WTC11 (cell line): ENCODE results near the gene DENND11. TPM values are rescaled to one million over a fixed set of nuclear protein-coding genes. Genes with fewer than 3 reads are reported as not detected.
A peak's percentile ranks its signal among the peaks of the same experiment; 100 is the strongest.

Source experiments
- ATAC-seq: fragments of 200-7000 bp; cut with Tn5 transposase; 2 replicates; pipeline ENCODE4 v1.10.0; 2021; ENCODE audit warnings: mild to moderate bottlenecking, moderate library complexity
- CTCF ChIA-PET: fragments of 300-600 bp; sonication (Branson Sonifier 250); formaldehyde crosslinking; loops from one replicate; lab custom pipeline; 2021; ENCODE audit warnings: antibody characterized with exemption; lab: Charles Lee
- POLR2A ChIA-PET: fragments of 350-600 bp; sonication (Branson Sonifier 250); formaldehyde crosslinking; loops from one replicate; lab custom pipeline; 2021; ENCODE audit warnings: antibody characterized with exemption; lab: Charles Lee
- DNase-seq: peaks from one replicate; pipeline ENCODE4 v3.0.0; 2021; ENCODE audit warnings: low spot score
- H3K27ac Mint-ChIP-seq: 2 replicates; pipeline ENCODE4 v1.8.0; 2021; ENCODE audit warnings: mixed read lengths
- H3K27me3 Mint-ChIP-seq: 2 replicates; pipeline ENCODE4 v1.8.0; 2021; ENCODE audit warnings: low read depth, mild to moderate bottlenecking, moderate library complexity, mixed read lengths
- H3K36me3 Mint-ChIP-seq: 2 replicates; pipeline ENCODE4 v1.8.0; 2021; ENCODE audit warnings: mixed read lengths
- H3K4me1 Mint-ChIP-seq: 2 replicates; pipeline ENCODE4 v1.8.0; 2022; ENCODE audit warnings: mixed read lengths
- H3K4me3 Mint-ChIP-seq: 2 replicates; pipeline ENCODE4 v1.8.0; 2021; ENCODE audit warnings: mild to moderate bottlenecking, moderate library complexity, mixed read lengths
- H3K9me3 Mint-ChIP-seq: 2 replicates; pipeline ENCODE4 v1.8.0; 2021; ENCODE audit warnings: mixed read lengths
- ATF6 ChIP-seq: sonication (generic); formaldehyde crosslinking; IDR thresholded peaks from 2 replicates; pipeline ENCODE4 v1.8.1; 2023; ENCODE audit warnings: mild to moderate bottlenecking, missing genetic modification reagents
- CBFB ChIP-seq: sonication (generic); formaldehyde crosslinking; IDR thresholded peaks from 2 replicates; pipeline ENCODE4 v1.8.1; 2022; ENCODE audit warnings: mild to moderate bottlenecking, low read depth, missing genetic modification reagents
- CREM ChIP-seq: sonication (generic); formaldehyde crosslinking; IDR thresholded peaks from 2 replicates; pipeline ENCODE4 v1.8.1; 2022; ENCODE audit warnings: mild to moderate bottlenecking, missing genetic modification reagents, moderate library complexity
- E2F5 ChIP-seq: sonication (generic); formaldehyde crosslinking; IDR thresholded peaks from 2 replicates; pipeline ENCODE4 v1.8.1; 2022; ENCODE audit warnings: mild to moderate bottlenecking, moderate library complexity, missing genetic modification reagents
- EMX1 ChIP-seq: fragments of 250-450 bp; sonication (Bioruptor Pico); IDR thresholded peaks from 2 replicates; pipeline ENCODE4 v1.8.0; 2021; ENCODE audit warnings: mild to moderate bottlenecking
- ESRRA ChIP-seq: sonication (generic); formaldehyde crosslinking; IDR thresholded peaks from 2 replicates; pipeline ENCODE4 v1.8.1; 2022; ENCODE audit warnings: mild to moderate bottlenecking, missing genetic modification reagents, borderline replicate concordance
- FOXJ3 ChIP-seq: sonication (generic); formaldehyde crosslinking; IDR thresholded peaks from 2 replicates; pipeline ENCODE4 v1.9.0; 2021; ENCODE audit warnings: missing genetic modification reagents, mild to moderate bottlenecking, borderline replicate concordance
- HMGXB4 ChIP-seq: sonication (generic); formaldehyde crosslinking; IDR thresholded peaks from 2 replicates; pipeline ENCODE4 v1.8.1; 2023; ENCODE audit warnings: mild to moderate bottlenecking, moderate library complexity, missing genetic modification reagents
- IRF2 ChIP-seq: sonication (generic); formaldehyde crosslinking; IDR thresholded peaks from 2 replicates; pipeline ENCODE4 v1.8.0; 2022; ENCODE audit warnings: low read depth, missing genetic modification reagents, borderline replicate concordance
- NR3C1 ChIP-seq: sonication (generic); formaldehyde crosslinking; conservative IDR thresholded peaks from 2 replicates; pipeline ENCODE4 v1.8.1; 2023; ENCODE audit warnings: low read depth, mild to moderate bottlenecking, missing genetic modification reagents
- PREB ChIP-seq: sonication (generic); formaldehyde crosslinking; IDR thresholded peaks from 2 replicates; pipeline ENCODE4 v1.8.1; 2022; ENCODE audit warnings: mild to moderate bottlenecking, missing genetic modification reagents, moderate library complexity, borderline replicate concordance
- RELA ChIP-seq: sonication (generic); formaldehyde crosslinking; IDR thresholded peaks from 2 replicates; pipeline ENCODE4 v1.8.1; 2022; ENCODE audit warnings: missing genetic modification reagents, mild to moderate bottlenecking, borderline replicate concordance
- SP1 ChIP-seq: sonication (generic); formaldehyde crosslinking; conservative IDR thresholded peaks from 2 replicates; pipeline ENCODE4 v1.8.1; 2022; ENCODE audit warnings: missing genetic modification reagents
- USF1 ChIP-seq: sonication (generic); formaldehyde crosslinking; IDR thresholded peaks from 2 replicates; pipeline ENCODE4 v1.8.0; 2022; ENCODE audit warnings: mild to moderate bottlenecking, missing genetic modification reagents
- ZBTB21 ChIP-seq: sonication (generic); formaldehyde crosslinking; IDR thresholded peaks from 2 replicates; pipeline ENCODE4 v1.8.1; 2023; ENCODE audit warnings: mild to moderate bottlenecking, missing genetic modification reagents, borderline replicate concordance
- ZNF121 ChIP-seq: sonication (generic); formaldehyde crosslinking; IDR thresholded peaks from 2 replicates; pipeline ENCODE4 v1.8.0; 2023; ENCODE audit warnings: missing genetic modification reagents
- ZNF232 ChIP-seq: sonication (generic); formaldehyde crosslinking; IDR thresholded peaks from 2 replicates; pipeline ENCODE4 v1.8.0; 2022; ENCODE audit warnings: mild to moderate bottlenecking, missing genetic modification reagents
- ZNF317 ChIP-seq: sonication (generic); formaldehyde crosslinking; IDR thresholded peaks from 2 replicates; pipeline ENCODE4 v1.8.1; 2023; ENCODE audit warnings: low read depth, mild to moderate bottlenecking, moderate library complexity, missing genetic modification reagents, borderline replicate concordance
- ZNF425 ChIP-seq: fragments of 250-450 bp; sonication (Bioruptor Pico); conservative IDR thresholded peaks from 2 replicates; pipeline ENCODE4 v1.9.0; 2021; ENCODE audit warnings: mild to moderate bottlenecking
- ZNF671 ChIP-seq: fragments of 250-450 bp; sonication (Bioruptor Pico); IDR thresholded peaks from 2 replicates; pipeline ENCODE4 v1.8.0; 2021; ENCODE audit warnings: mild to moderate bottlenecking
- total RNA-seq: library from RNA; stranded (reverse); gene quantifications from 3 replicates; pipeline ENCODE4 v1.2.3, GENCODE V29; 2021

DENND11 gene
- total RNA-seq, 1 experiment from 2014 or later = 22.1 TPM

- TF ChIP-seq EMX1 (CRISPR knock-in tag) (no peak), ATF6 (no peak), ZNF232 (no peak), IRF2 (CRISPR knock-in tag) (no peak), ESRRA (CRISPR knock-in tag) (no peak), ZNF121 (CRISPR knock-in tag) (no peak), FOXJ3 (CRISPR knock-in tag) (no peak), PREB (no peak), ZNF317 (no peak), NR3C1 (CRISPR knock-in tag) (no peak), USF1 (CRISPR knock-in tag) (no peak), CBFB (CRISPR knock-in tag) (no peak)
- TF ChIP-seq, all 79 proteins: peak for 0
- peak; percentile 69 for ATAC-seq
- no peak for DNase-seq
- ChIA-PET POLR2A (no interaction called here), CTCF (interaction anchor here (0.6 to 3.0 kb wide), 20 partner anchors 10 to 660 kb away, joined by 3 to 26 read pairs (median 4); partner anchors contain the start of genes MRPS33 and SSBP1)
- Mint-ChIP-seq H3K4me3 (no peak overlapping the region), H3K4me1 (peaks cover 7% of the 10 kb centered on the region), H3K36me3 (peaks cover 34% of the 10 kb centered on the region), H3K27ac (peak overlapping the region; percentile 93), H3K27me3 (no peaks in the 10 kb centered on the region), H3K9me3 (peaks cover 10% of the 10 kb centered on the region)
Observed at GRCh38 chr7:141674171-141674671, 27.7 kb downstream of the DENND11 start.

- H3K27ac Mint-ChIP-seq = no peak overlapping the region
- TF ChIP-seq SP1 (CRISPR knock-in tag) (no peak), RELA (no peak), ZBTB21 (no peak)
- TF ChIP-seq, all 79 proteins: peak for 0
- no peak overlapping the region for H3K4me3 Mint-ChIP-seq
- ChIA-PET POLR2A (no interaction called here), CTCF (interaction anchor here (1.2 to 3.0 kb wide), 2 partner anchors 18 to 19 kb away, joined by 4 to 26 read pairs; no protein-coding TSS in a partner anchor)
- no peak for DNase-seq
- H3K9me3 Mint-ChIP-seq = peaks cover 10% of the 10 kb centered on the region
- H3K4me1 Mint-ChIP-seq = peaks cover 7% of the 10 kb centered on the region
- H3K36me3 Mint-ChIP-seq = peaks cover 34% of the 10 kb centered on the region
- no peaks in the 10 kb centered on the region for H3K27me3 Mint-ChIP-seq
- ATAC-seq = no peak
Observed at GRCh38 chr7:141673346-141673745, 28.6 kb downstream of the DENND11 start.

- Mint-ChIP-seq H3K4me1 (peaks cover 7% of the 10 kb centered on the region), H3K27me3 (no peaks in the 10 kb centered on the region), H3K4me3 (no peak overlapping the region), H3K27ac (no peak overlapping the region), H3K36me3 (peaks cover 34% of the 10 kb centered on the region), H3K9me3 (peaks cover 10% of the 10 kb centered on the region)
- DNase-seq (no peak), ATAC-seq (no peak)
- ChIA-PET CTCF (interaction anchor here (1.2 kb wide), 1 partner anchor 17 kb away, joined by 4 read pairs; no protein-coding TSS in a partner anchor), POLR2A (no interaction called here)
- no peak for TF ChIP-seq ZNF425 (CRISPR knock-in tag)
- TF ChIP-seq CREM (CRISPR knock-in tag) = no peak
- no peak for TF ChIP-seq PREB
- no peak for TF ChIP-seq CBFB (CRISPR knock-in tag)
- no peak for TF ChIP-seq E2F5
- no peak for TF ChIP-seq ZNF671 (CRISPR knock-in tag)
- TF ChIP-seq HMGXB4 (CRISPR knock-in tag) = no peak
Observed at GRCh38 chr7:141671705-141672496, 30.1 kb downstream of the DENND11 start.
